ENCODE results near the gene RILPL2. TPM values are rescaled to one million over a fixed set of nuclear protein-coding genes. Genes with fewer than 3 reads are reported as not detected.
A peak's percentile ranks its signal among the peaks of the same experiment; 100 is the strongest.

The RILPL2 gene
- total and polyA plus RNA-seq, 9 of the 15 experiments (the other 6 are each of a cell fraction or from before 2014, with no cell fraction given) = 0.61 to 5.8 (median 4.3) TPM

- TF ChIP-seq BCOR (IDR thresholded peaks at IDR 0.05) (peak; percentile 47; the same call in 1 of the 2 replicates), AFF1 (IDR thresholded peaks at IDR 0.05; ENCODE audit: low read depth in 1 of 2, partially characterized antibody in 2 of 2) (peak in 1 of 2 experiments; percentile 62), POLR2AphosphoS5 (IDR thresholded peaks at IDR 0.05; ENCODE audit: control insufficient read depth, insufficient read depth, low read depth, low read length) (peak; percentile 79), BDP1 (IDR thresholded peaks at IDR 0.05; ENCODE audit: insufficient read depth, insufficient read length) (no peak), ZKSCAN3 (CRISPR knock-in tag; IDR thresholded peaks at IDR 0.05) (no peak), ZBTB11 (CRISPR knock-in tag; IDR thresholded peaks at IDR 0.05) (peak in 1 of 3 experiments; percentile 91; a peak in 2 of 6 replicates), MBD2 (IDR thresholded peaks at IDR 0.05; ENCODE audit: borderline replicate concordance, low read depth) (peak; percentile 68; the same call in 1 of the 2 replicates), MAZ (CRISPR knock-in tag; conservative IDR thresholded peaks at IDR 0.05 in 1 of 2, IDR thresholded peaks at IDR 0.05 in 1 of 2) (peak; percentile 57 to 76), CAMTA2 (CRISPR knock-in tag; conservative IDR thresholded peaks at IDR 0.05) (no peak), THRAP3 (IDR thresholded peaks at IDR 0.05; ENCODE audit: borderline replicate concordance) (no peak), POLR2H (tag; IDR thresholded peaks at IDR 0.05; ENCODE audit: low read depth) (peak; percentile 74), CREB3L1 (IDR thresholded peaks at IDR 0.05; ENCODE audit: borderline replicate concordance, low read depth) (peak; percentile 70; the same call in 1 of the 2 replicates), NONO (IDR thresholded peaks at IDR 0.05; ENCODE audit: low read depth in 2 of 2, low read length in 1 of 2) (0 out of 4 replicates have a peak, but pooled peaks of 1 of the 2 experiments have one; percentile 37), ZBTB33 (CRISPR knock-in tag; IDR thresholded peaks at IDR 0.05) (peak; percentile 88)
Measured at GRCh38 chr12:123457980-123458779, 21.7 kb upstream of the RILPL2 start, which contains the start of gene SNRNP35 (continued).

Measured in K562 (cell line).